ENCODE data around the gene DGCR8.

- TF ChIP-seq POLR2A (IDR thresholded peaks at IDR 0.05) (no peak), CTCF (IDR thresholded peaks at IDR 0.05) (no peak), POLR2AphosphoS5 (IDR thresholded peaks at IDR 0.05) (no peak), EP300 (IDR thresholded peaks at IDR 0.05; ENCODE audit: low read depth) (no peak)
These were observed 58.3 kb downstream of the DGCR8 start for GRCh38 chr22:20138417-20138738.
